Activated T-cell treated with anti-CD3 and anti-CD28 coated beads, Interleukin-2, amount 50 U/mL, for 48 hours (primary cell): ENCODE measurements around the gene IRS1.

ENCODE experiments used
- DNase-seq, 2 experiments: peaks; one replicate each; pipeline ENCODE4 v3.0.0-alpha.2; 2020

IRS1 gene

DNA sequence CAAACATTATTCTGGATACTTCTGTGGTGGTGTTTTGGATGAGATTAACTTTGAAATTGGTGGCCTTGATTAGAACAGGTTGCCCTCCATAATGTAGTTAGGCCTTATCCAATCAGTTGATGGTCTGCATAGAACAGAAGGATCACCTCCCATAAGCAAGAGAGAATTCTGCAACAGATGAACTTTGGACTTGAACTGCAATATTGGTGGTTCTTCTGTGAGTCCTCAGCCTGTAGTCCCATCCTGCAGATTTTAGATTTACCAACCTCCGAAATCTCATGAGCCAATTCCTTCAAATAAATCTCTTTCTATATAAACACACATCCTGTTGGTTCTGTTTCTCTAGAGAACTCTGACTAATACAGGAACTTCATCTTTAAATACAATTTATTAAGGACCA is 81.9 kb downstream of the IRS1 start:
- no peak for DNase-seq

DNA sequence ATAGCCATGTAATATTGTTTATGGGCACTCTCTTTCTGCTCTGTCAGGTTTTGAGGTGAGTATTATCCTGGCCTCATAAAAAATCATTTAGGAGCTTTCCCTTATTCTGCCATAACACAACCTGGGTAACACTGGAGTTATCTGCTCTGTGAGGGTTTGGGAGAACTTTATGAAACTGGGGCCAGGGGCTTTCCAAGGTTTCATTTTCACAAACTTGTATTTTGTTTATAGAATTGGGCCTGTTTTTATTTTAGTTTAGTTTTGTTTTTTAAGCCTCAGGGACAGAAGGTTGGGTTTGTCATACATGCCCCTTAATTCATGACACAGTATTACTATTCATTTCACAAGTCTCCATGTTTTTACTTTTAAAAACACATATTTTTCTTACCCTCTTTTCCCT is 83.5 kb downstream of the IRS1 start:
- no peak for DNase-seq

DNA sequence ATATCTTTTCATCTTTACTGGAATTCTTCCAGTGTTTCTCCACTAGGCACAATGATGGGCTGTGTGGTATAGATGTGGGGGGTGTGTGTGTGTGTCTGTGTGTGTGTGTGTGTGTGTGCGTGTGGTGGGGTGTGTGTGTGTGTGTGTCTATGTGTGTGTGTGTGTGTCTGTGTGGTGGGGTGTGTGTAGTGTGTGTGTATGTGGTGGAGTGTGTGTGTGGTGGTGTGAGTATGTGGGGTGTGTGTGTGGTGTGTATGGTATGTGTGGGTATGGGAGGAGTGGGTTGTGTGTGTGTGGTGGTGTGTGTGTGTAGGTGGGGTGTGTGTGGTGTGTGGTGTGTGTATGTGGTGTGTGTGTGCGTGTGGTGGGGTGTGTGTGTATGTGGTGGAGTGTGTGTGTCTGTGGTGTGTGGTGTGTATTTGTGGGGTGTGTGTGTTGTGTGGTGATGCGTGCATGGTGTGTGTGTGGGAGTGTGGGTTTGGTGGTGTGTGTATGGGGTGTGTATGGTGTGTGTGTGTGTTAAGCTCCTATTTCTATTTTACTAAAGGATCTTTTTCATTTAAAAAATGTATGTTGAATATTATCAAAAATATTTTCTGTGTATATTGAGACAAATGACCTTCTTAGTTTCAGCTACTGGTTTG is 84.2 kb downstream of the IRS1 start:
- no peak for DNase-seq

DNA sequence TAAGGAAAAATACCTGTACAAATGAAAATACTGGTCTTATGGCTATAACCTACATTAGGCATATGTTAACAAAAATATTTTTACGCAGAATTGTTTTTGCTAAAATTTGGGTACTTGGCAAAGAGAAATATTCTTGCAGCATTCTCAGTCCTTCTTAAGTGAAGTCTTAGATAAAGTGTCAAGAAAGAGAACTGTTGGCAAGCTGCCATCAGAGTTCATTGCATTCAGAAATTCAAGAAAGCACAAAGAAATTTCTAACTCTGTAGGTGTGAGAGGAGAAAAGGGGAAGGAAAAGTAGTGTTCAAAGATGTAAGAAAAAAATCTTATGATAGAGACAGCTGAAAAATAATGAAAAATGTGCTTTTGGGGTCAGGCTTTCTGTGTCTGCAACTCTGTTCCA is 86.7 kb downstream of the IRS1 start:
- no peak for DNase-seq

DNA sequence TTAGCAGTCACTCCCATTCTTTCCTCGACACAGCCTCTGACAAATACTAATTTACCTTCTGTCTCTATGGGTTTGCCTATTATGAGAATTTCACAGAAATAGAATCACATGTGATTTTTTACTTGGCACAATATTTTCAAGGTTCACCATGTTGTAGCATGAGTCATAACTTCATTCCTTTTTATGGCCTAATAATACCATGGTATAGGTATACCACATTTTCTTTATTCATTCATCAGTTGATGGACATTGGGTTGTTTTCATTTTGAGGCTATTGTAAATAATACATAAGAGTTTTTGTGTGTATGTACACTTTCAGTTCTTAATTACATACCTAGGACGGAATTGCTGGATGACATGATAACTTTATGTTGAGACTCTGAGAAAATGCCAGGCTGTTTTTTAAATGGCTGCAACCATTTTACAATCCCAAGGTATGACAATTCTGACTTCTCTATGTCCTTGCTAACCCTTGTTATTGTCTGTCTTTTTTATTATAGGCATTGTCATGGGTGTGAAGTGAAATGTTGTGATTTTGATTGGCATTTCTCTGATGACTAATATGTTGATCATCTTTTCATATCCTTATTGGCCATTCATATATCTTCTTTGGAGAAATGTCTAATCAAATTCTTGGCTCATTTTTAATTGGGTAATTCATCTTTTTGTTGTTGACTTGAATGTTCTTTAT is 87.9 kb downstream of the IRS1 start:
- no peak for DNase-seq

DNA sequence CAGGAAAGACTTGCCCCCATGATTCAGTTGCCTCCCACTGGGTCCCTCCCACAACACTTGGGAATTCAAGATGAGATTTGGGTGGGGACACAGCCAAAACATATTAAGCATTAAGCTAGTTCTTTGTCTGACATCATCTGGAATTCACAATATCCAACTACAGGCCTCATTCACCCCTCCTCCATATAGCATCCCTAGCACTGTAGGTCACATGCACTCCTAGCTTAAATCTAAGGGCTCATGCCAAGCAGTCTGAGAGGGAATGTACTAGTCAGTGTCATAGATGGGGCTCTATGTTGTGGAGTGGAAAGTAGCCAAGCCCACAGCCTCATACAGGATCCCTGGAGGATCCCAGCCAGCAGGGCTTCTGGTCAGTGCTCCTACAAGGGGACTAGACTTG is 92.1 kb downstream of the IRS1 start:
- no peak for DNase-seq

DNA sequence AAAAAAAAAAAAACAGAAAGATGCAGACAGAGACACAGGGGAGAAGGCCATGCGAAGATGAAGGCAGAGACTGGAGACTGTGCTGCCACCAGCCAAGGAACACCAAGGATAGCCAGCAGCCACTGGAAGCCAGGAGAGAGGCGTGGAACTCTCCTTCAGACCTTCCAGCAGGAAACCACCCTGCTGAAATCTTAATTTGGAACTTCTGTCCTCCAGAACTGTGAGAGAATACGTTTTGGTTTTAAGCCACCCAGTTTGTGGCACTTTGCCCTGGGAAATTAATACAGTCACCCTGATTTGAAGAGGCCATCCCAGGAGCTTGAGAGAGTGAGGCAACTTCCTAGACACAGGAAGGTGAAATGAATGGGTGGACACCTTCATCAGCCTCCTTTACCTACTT is 93.7 kb downstream of the IRS1 start:
- DNase-seq = no peak

DNA sequence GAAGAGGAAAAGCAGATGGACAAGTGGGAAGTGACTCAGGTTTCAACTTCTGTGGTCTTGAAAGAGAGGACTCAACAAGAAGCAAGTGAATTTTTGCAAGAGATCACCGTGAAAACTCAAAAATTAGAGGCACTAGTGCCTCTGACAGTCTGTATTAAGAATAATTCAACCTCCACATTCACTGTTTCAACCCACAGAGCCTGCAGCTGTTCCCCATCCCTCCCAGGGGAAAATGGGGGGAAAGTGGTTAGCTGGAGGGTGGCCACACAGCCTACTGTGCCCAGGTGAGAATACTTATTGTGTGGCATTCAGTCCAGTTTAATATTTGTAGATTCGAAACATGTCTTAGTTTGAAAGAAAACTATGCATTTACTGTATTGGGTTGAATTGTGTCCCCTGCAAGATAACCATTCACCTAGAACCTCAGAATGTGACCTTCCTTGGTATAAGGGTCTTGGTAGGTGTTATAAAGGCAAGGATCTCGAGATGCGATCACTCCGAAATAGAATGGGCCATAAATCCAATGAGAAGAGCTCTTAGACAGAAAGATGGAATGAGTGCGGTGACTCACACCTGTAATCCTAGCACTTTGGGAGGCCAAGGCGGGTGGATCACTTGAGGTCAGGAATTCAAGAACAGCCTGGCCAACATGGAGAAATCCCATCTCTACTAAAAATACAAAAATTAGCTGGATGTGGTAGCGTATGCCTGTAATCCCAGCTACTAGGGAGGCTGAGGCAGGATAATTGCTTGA is 94.3 kb downstream of the IRS1 start:
- DNase-seq = no peak

DNA sequence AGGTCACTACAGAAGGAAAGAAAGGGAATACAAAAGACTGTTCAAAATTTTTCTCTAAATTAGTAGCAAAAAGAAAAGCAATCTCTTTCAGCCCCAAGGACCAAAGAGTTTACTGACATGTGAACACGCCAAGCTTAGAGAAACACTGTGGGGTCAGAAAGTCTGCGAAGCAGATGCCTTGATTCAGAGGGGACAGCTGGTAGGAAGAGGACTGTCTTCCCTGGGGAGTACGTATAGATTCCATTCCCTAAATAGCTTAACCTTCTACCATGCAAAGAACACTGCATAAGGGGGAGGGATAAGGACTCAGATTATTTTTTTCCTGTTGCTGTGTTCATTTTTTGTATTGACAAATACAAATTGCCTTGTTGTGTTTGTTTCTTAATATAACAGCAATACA is 96.1 kb downstream of the IRS1 start:
- DNase-seq = no peak

DNA sequence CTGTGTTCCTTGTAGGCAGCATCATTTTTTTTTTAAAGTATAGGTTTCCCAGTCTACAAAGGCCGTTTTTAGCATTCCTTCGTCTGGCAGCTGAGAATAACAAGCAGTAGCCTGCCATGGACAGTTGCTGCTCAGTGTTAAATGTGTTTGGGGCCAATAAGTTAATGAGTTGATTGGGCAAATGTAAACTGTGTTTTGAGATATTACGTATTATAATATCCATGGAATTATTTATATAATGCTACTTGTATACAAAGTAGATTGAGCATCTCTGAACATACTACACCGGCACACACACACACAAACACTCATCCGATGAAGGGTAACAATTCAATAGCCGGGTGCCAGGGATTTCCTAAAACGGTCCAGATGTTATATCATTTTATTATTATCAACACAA is 97.2 kb downstream of the IRS1 start:
- DNase-seq = no peak

DNA sequence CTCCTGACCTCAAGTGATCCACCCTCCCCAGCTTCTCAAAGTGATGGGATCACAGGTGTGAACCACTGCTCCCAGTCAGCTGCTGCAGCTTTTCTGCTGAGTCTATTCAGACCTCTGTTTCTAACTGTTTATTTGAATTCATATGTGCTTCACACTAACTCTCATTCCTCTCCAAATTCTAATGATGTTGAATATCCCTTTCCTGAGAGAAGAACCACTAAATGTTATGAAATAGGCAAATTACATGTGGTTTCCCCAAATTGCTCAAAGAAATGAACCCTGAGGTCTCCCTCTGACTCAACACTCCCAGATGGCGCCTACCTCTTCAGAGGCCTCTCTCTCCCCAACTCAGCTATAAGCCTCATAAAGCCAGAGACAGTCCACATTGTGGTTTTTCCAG is 98.6 kb downstream of the IRS1 start:
- DNase-seq = peak in 1 of 2 experiments; percentile 19

DNA sequence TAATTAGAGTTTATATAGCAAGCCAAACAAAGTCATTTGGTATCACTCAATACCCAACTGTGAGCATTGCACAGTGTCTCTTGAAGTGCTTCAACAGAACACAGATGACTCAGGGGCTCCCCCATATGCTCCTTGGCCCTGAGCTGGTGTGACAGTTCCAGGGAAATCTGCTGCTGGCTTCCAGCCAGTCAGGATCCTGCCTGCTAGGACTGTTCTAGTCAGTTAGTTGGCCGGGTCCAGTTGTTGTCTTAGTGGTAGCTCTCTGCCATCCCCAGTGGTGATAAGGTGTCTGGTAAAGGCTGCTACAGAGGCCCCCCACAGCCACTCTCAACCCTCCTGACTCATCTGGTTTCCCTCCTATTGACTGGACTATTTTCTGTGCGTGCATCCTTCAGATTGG is 100.3 kb downstream of the IRS1 start:
- DNase-seq = no peak

DNA sequence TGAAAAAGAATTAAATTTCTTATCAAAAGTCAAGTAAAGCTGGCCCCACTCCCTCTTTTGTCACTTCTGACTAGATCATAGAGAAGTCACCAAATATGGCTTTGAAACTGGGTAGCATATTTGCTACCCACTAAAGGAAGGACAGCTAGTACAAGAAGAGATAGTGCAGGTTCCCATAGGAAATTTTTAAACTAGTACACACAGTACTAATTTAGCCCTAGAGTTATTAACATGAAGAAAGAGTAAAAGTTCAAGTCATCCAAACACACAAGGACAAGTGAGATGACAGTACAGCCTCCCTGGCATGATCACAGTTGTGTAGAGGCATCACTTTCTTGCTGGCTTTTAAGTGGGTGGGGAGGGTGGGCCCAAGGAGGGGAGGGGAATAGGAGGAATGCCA is 100.9 kb downstream of the IRS1 start:
- no peak for DNase-seq

DNA sequence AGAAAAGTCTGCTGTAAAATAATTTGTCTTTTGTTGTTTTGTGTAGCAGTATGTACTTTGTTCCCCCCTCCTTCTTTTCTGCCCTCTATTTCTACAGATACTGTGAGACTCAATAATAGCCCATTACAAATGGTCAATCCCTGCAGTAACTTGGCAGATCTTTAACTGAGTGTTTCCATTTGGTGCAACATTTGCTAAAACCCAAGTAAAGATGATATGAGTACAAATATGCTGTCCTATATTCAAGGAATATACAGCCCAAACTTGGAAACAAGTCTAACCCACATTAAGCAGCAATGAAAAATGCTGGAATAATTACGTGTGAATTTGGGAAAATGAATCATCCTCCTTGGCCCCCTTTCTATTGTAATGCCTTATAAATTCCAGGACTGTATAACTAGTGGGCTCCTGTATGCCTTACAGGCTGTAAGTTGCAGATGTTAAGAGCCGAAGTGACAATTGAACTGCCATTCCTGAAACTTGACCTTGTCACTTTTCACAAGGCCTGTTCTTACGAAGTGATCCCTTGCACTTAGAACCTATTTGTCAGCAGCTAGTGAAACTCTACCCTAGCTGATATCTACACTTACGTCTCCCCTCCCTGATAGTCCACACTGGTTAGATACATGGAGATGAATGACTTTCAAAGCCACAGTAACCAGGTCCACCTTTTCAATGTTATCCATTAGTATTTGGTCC is 104.9 kb downstream of the IRS1 start:
- DNase-seq = no peak

DNA sequence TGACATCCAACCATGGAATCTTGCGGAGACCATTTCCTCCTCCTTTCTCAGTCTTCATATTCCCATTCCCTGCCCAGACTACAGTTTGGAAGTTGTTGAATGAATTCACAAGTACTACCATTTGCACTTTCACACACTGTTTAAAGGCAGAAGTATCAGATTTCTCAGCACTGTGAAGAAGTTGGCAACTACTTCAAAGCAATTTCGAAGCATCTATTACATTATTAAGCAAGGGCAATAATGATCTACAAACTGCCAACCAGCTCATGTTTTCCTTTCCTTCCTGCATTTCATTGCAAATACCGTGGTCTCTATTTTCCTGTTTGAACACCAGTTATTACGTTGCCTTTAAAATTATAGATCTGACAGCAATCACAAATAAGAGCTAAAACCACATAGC is 105.5 kb downstream of the IRS1 start:
- DNase-seq = no peak

DNA sequence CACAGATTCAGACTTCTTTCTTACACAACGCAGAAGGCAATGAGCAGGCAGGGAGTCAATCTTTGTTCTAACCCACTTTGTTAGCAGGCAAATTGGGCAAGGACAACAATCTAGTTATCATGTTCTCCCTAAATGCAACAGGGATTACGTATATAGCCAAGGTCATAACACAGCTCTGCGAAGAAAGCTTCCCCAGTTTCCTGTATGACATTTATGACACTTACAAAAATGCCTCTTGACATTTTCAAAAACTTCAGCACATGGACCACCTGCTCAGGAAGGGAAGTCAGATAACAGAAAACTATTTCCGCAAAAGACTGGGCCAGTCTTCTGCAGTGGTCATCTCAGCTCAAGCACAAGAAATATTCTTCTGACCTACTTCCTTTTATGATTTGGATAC is 106.1 kb downstream of the IRS1 start:
- DNase-seq = no peak

DNA sequence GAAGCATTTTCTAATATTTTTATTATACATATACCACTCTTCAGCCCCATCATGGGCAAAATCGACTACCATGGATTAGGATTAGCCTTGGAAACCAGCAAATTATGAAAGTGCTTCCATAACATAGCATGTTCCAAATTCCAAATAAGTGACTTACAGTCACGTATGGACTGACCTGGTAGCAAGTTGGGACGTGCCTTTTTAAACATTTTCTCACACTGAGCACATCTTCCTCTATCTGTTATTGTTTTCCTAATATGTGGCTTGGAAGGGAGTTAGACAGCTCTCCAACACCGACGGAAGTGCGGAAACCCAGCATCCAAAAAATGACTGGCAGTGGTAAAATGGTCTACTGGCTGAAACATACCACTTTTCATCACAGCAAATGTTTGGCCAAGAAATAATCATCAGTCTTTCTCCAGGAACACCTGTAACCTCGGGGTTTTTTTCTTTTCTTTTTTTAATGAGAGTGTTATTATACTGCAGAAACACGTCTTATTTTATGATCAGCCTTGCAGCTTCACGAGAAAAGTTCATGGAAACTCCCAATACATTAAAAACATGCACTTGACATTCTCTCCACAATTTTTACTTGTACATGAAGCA is 107.0 kb downstream of the IRS1 start:
- DNase-seq = no peak

DNA sequence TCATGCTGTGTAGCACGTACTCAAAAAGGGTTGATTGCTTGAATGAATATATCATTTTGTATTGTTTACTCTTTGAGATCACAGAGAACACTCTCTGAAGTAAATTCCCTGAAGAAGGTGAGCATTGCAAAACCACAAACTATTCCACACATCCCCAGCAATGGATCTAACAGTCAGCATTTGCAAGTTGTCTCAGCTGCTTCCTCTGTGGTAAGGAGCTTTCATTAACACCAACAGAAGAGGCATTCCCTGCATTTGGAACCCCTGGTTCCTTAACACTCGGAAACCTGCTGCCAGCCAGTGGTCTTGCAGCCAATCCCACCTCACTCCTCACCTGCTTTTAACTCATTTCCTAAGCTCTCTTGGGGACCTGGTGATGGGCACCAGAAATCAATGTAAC is 108.4 kb downstream of the IRS1 start:
- no peak for DNase-seq

DNA sequence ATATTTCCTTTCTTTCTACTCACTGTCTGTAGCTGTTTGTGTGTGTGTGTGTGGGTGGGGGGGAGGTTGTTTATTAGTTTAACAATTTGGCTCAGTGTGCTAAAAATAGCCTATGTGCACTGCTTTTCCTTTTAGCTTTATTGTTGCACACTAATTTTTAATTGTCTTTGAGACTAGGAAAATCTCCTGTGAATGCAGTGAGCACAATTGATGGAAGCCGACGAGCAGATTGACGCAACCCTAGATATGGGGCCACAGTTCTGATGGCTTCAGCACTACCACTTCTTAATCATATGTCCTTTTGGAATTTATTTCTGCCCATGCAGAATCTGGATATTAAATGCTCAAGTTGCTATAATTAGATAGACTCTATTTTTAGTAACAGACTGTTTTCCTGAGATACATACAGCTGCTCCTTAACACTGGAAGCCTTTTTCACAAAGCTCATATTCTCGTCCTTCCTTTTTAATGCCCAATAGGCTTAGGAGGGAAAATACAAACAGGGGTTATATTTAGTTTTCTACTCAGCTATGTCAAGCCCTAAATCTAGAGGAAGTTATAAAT is 109.1 kb downstream of the IRS1 start:
- no peak for DNase-seq

DNA sequence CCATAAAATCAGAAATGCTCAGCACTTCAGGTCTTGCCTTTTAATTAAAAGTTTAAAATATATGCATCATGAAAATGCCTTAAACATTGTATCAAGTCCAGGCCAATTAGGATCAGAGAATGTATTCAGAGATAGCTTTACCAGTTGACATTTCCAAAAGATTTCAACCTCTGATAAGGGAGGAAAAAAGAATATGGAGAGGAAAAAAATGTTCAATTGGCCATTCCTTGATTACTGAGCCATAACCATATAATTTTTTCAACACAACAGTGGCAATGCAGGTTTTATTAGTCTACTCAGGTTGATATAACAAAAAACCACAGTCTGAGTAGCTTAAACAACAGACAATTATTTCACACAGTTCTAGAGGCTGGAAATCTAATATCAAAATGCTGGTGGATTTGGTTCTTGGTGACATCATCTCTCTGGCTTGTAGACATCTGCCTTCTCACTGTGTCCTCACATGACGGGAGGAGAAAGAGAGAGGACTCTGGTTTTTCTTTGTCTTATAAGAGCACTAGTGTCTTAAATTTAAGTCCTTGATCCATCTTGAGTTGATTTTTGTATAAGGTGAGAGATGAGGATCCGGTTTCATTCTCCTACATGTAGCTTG is 111.9 kb downstream of the IRS1 start:
- no peak for DNase-seq

DNA sequence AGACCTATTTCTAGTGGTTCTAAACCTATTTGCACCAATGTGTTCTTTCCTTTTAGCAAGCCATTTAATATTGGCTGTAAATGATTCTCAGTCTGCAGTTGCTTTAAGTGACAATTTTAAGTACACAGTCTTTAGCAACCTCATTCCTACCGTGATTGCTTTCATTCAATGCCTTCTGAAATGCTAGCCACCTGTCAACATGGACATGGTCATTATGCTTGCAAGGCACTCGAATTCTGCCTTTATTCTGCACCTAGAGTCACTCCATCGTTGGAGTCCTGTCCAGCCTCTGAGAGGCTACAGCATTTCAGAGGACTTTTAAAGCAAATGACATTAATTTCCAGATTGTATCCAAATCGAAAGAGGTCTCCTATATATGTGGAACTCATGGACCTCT is 115.1 kb downstream of the IRS1 start:
- DNase-seq = no peak

DNA sequence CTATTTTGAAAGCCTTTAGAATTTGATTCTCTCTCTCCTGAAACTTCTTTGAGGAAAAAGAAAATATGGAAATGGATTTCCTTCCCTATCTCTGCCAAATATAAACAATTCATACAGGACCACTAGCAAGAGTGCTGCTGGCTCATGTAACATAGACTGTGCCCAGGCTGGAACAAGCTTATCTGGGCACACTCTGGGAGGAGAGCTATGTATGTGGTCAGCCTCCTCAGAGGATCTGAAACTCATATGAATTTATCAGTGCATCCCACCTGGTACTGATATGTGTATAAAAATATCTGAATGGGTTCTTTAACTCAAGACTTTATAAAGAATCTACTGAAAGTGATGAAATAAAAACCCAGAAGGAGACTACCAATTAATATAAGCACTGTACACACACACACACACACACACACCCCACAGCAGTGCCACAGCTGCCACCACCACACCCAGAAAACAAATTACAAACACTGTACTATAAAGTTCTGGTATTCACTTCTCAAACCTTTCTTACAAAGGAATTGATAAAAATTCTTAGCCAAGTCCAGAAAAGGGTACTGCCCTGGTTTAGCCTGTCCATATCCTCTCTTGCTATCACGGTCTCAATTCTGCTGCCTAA is 115.6 kb downstream of the IRS1 start:
- no peak for DNase-seq
